SK-N-SH (cell line): ENCODE results near the gene DMRTB1. TPM values are rescaled to one million over a fixed set of nuclear protein-coding genes. Genes with fewer than 3 reads are reported as not detected.

Experiments
- polyA plus RNA-seq, 3 experiments: library from polyadenylated mRNA; depleted of rRNA; stranded (reverse); fragments of >200 nt; gene quantifications; 2 replicates each; pipeline ENCODE4 v1.2.3, GENCODE V29; 2012

Gene DMRTB1
- polyA plus RNA-seq, 1 of the 3 experiments (the other 2 are of a cell fraction) = not detected

Other genes starting within 250 kb of the DMRTB1 start
- 69.0 and 77.0 TPM in 2 replicates for gene CZIB, start 238.8 kb upstream of the DMRTB1 start, polyA plus RNA-seq (2012; rRNA removed)
- 26.5 and 31.1 TPM in 2 replicates for gene MAGOH, start 220.9 kb upstream of the DMRTB1 start, polyA plus RNA-seq (2012; rRNA removed)
- 19.9 and 24.9 TPM in 2 replicates for gene LRP8, start 131.3 kb upstream of the DMRTB1 start, polyA plus RNA-seq (2012; rRNA removed)